Measurements from ENCODE around the gene HLA-DQA1. TPM values are rescaled to one million over a fixed set of nuclear protein-coding genes. Genes with fewer than 3 reads are reported as not detected.
"Not testable (repeated sequence)": the region's sequence is repeated elsewhere in the genome, so short reads cannot be mapped to it uniquely, and the experiment has no call there.

HLA-DQA1 gene
- total RNA-seq, 2 donors from 2014 or later = 18.2 to 21.5 TPM

- not testable (repeated sequence) for H3K27ac Mint-ChIP-seq; H3K9me3 ChIP-seq (ENCODE audit: control insufficient read depth, low read length, poor library complexity, severe bottlenecking); ATAC-seq; H3K36me3 Mint-ChIP-seq (ENCODE audit: low read depth); H3K4me1 Mint-ChIP-seq; H3K4me3 Mint-ChIP-seq; H3K27me3 Mint-ChIP-seq; DNase-seq
Measured at GRCh38 chr6:32671908-32672307, 34.7 kb downstream of the HLA-DQA1 start.

GRCh38 chr6:32674123-32674522, 36.9 kb downstream of the HLA-DQA1 start:
- H3K27me3 Mint-ChIP-seq; H3K36me3 Mint-ChIP-seq (ENCODE audit: low read depth); H3K4me1 Mint-ChIP-seq; H3K9me3 ChIP-seq (ENCODE audit: control insufficient read depth, low read length, poor library complexity, severe bottlenecking); H3K4me3 Mint-ChIP-seq; DNase-seq; H3K27ac Mint-ChIP-seq; ATAC-seq: not testable (repeated sequence)

- H3K9me3 ChIP-seq (ENCODE audit: control insufficient read depth, low read length, poor library complexity, severe bottlenecking) = no peaks in the 10 kb centered on the region
- Mint-ChIP-seq H3K27me3 (no peaks in the 10 kb centered on the region), H3K36me3 (ENCODE audit: low read depth) (no peaks in the 10 kb centered on the region), H3K4me1 (no peaks in the 10 kb centered on the region), H3K4me3 (no peak overlapping the region), H3K27ac (no peak overlapping the region)
- DNase-seq (no peak), ATAC-seq (no peak)
Measured at GRCh38 chr6:32679492-32679891, 42.3 kb downstream of the HLA-DQA1 start.

- no peak overlapping the region for H3K4me3 Mint-ChIP-seq
- no peak for ATAC-seq
Measured at GRCh38 chr6:32680055-32680454, 42.8 kb downstream of the HLA-DQA1 start.

GRCh38 chr6:32684246-32684645, 47.0 kb downstream of the HLA-DQA1 start:
- H3K27ac Mint-ChIP-seq = peak overlapping the region; percentile 90
- H3K9me3 ChIP-seq (ENCODE audit: control insufficient read depth, low read length, poor library complexity, severe bottlenecking) = no peaks in the 10 kb centered on the region
- peaks cover 10% of the 10 kb centered on the region for H3K4me1 Mint-ChIP-seq
- DNase-seq (no peak), ATAC-seq (no peak)
- no peaks in the 10 kb centered on the region for H3K36me3 Mint-ChIP-seq (ENCODE audit: low read depth)
- H3K4me3 Mint-ChIP-seq = no peak overlapping the region
- H3K27me3 Mint-ChIP-seq = no peaks in the 10 kb centered on the region

More at GRCh38 chr6:32680055-32680454, 42.8 kb downstream of the HLA-DQA1 start:
- no peaks in the 10 kb centered on the region for H3K4me1 Mint-ChIP-seq
- no peaks in the 10 kb centered on the region for H3K9me3 ChIP-seq (ENCODE audit: control insufficient read depth, low read length, poor library complexity, severe bottlenecking)
- no peak overlapping the region for H3K27ac Mint-ChIP-seq
- no peaks in the 10 kb centered on the region for H3K36me3 Mint-ChIP-seq (ENCODE audit: low read depth)
- no peak for DNase-seq
- no peaks in the 10 kb centered on the region for H3K27me3 Mint-ChIP-seq

- H3K27ac Mint-ChIP-seq = peak overlapping the region; percentile 90
- DNase-seq = peak in 1 of 3 donors; percentile 10
- H3K4me3 Mint-ChIP-seq = peak overlapping the region; percentile 47
- no peaks in the 10 kb centered on the region for H3K27me3 Mint-ChIP-seq
- no peaks in the 10 kb centered on the region for H3K36me3 Mint-ChIP-seq (ENCODE audit: low read depth)
- ATAC-seq = peak; percentile 96
- no peaks in the 10 kb centered on the region for H3K9me3 ChIP-seq (ENCODE audit: control insufficient read depth, low read length, poor library complexity, severe bottlenecking)
- H3K4me1 Mint-ChIP-seq = peaks cover 14% of the 10 kb centered on the region
Measured at GRCh38 chr6:32685603-32686002, 48.4 kb downstream of the HLA-DQA1 start.

GRCh38 chr6:32689531-32690501, 52.6 kb downstream of the HLA-DQA1 start:
- no peaks in the 10 kb centered on the region for H3K36me3 Mint-ChIP-seq (ENCODE audit: low read depth)
- ATAC-seq = no peak
- peaks cover 18% of the 10 kb centered on the region for H3K4me1 Mint-ChIP-seq
- DNase-seq = no peak
- no peaks in the 10 kb centered on the region for H3K9me3 ChIP-seq (ENCODE audit: control insufficient read depth, low read length, poor library complexity, severe bottlenecking)
- H3K27ac Mint-ChIP-seq = peak overlapping the region; percentile 21
- no peak overlapping the region for H3K4me3 Mint-ChIP-seq
- peaks cover 19% of the 10 kb centered on the region for H3K27me3 Mint-ChIP-seq

GRCh38 chr6:32692019-32692418, 54.8 kb downstream of the HLA-DQA1 start:
- Mint-ChIP-seq H3K36me3 (ENCODE audit: low read depth) (no peaks in the 10 kb centered on the region), H3K4me3 (no peak overlapping the region), H3K27ac (peak overlapping the region; percentile 53), H3K27me3 (peaks cover 25% of the 10 kb centered on the region), H3K4me1 (peaks cover 8% of the 10 kb centered on the region)
- DNase-seq (peak; percentile 26 to 34 (median 32)), ATAC-seq (peak; percentile 85)
- H3K9me3 ChIP-seq (ENCODE audit: control insufficient read depth, low read length, poor library complexity, severe bottlenecking) = no peaks in the 10 kb centered on the region

Other genes starting within 250 kb of the HLA-DQA1 start
- gene BTNL2, start 230.2 kb upstream of the HLA-DQA1 start, total RNA-seq = not detected
- 100 to 1,000 TPM in 1 of 2 donors, 10 to 100 TPM in 1; 80.9 to 117 TPM for gene HLA-DRA, start 197.5 kb upstream of the HLA-DQA1 start, total RNA-seq
- 1 to 10 TPM; 2.8 to 8.8 TPM for gene HLA-DRB5, start 107.1 kb upstream of the HLA-DQA1 start, total RNA-seq
- 10 to 100 TPM; 39.8 to 46.5 TPM for gene HLA-DRB1, start 47.6 kb upstream of the HLA-DQA1 start, total RNA-seq
- 10 to 100 TPM; 15.7 to 16.2 TPM for gene HLA-DQB1, start 29.3 kb downstream of the HLA-DQA1 start, total RNA-seq
- gene HLA-DQA2, start 104.0 kb downstream of the HLA-DQA1 start, total RNA-seq = 1 to 10 TPM in 1 of 2 donors, under 1 TPM in 1; 0.70 to 3.4 TPM
- gene HLA-DQB2, start 126.1 kb downstream of the HLA-DQA1 start, total RNA-seq = 1 to 10 TPM; 1.1 to 8.3 TPM
- gene HLA-DOB, start 179.6 kb downstream of the HLA-DQA1 start, total RNA-seq = 1 to 10 TPM; 2.3 to 6.6 TPM
- gene TAP2, start 201.3 kb downstream of the HLA-DQA1 start, total RNA-seq = 100 to 1,000 TPM in 1 of 2 donors, 10 to 100 TPM in 1; 92.6 to 103 TPM
- 100 to 1,000 TPM; 131 to 139 TPM for gene PSMB8, start 206.6 kb downstream of the HLA-DQA1 start, total RNA-seq
- gene TAP1, start 216.3 kb downstream of the HLA-DQA1 start, total RNA-seq = 100 to 1,000 TPM; 119 to 125 TPM
- 100 to 1,000 TPM in 1 of 2 donors, 10 to 100 TPM in 1; 70.5 to 121 TPM for gene PSMB9, start 216.8 kb downstream of the HLA-DQA1 start, total RNA-seq